GM10266 (cell line): ENCODE measurements around the gene COG1.

ENCODE experiments used
- DNase-seq: peaks from one replicate; pipeline ENCODE4 v3.0.0; 2012; ENCODE audit errors: extremely low spot score
- TF ChIP-seq, protein P1 (sequence below): IDR thresholded peaks from 2 replicates; pipeline ENCODE4 v1.5.1; 2012; ENCODE audit warnings: mild to moderate bottlenecking, low read depth; ENCODE audit not compliant: control insufficient read depth, insufficient read depth; ENCODE audit errors: missing control alignments

Gene COG1

GRCh38 chr17:73175962-73176565 is 16.8 kb upstream of the COG1 start:
- TF ChIP-seq, protein P1, sequence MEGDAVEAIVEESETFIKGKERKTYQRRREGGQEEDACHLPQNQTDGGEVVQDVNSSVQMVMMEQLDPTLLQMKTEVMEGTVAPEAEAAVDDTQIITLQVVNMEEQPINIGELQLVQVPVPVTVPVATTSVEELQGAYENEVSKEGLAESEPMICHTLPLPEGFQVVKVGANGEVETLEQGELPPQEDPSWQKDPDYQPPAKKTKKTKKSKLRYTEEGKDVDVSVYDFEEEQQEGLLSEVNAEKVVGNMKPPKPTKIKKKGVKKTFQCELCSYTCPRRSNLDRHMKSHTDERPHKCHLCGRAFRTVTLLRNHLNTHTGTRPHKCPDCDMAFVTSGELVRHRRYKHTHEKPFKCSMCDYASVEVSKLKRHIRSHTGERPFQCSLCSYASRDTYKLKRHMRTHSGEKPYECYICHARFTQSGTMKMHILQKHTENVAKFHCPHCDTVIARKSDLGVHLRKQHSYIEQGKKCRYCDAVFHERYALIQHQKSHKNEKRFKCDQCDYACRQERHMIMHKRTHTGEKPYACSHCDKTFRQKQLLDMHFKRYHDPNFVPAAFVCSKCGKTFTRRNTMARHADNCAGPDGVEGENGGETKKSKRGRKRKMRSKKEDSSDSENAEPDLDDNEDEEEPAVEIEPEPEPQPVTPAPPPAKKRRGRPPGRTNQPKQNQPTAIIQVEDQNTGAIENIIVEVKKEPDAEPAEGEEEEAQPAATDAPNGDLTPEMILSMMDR = no peak

GRCh38 chr17:73179387-73179786 is 13.5 kb upstream of the COG1 start:
- no peak for DNase-seq
- TF ChIP-seq, protein P1 = no peak

More at GRCh38 chr17:73175962-73176565, 16.8 kb upstream of the COG1 start:
- no peak for DNase-seq

GRCh38 chr17:73179878-73180277 is 13.0 kb upstream of the COG1 start:
- TF ChIP-seq, protein P1 = no peak
- no peak for DNase-seq

- DNase-seq = no peak
Measured at GRCh38 chr17:73182616-73183310, 10.1 kb upstream of the COG1 start.

GRCh38 chr17:73184136-73184993 is 8.5 kb upstream of the COG1 start:
- TF ChIP-seq, protein P1 = no peak
- no peak for DNase-seq

More at GRCh38 chr17:73182616-73183310, 10.1 kb upstream of the COG1 start:
- TF ChIP-seq, protein P1 = no peak

- DNase-seq = no peak
- TF ChIP-seq, protein P1 = no peak
Measured at GRCh38 chr17:73186283-73187050, 6.4 kb upstream of the COG1 start.
